Smooth muscle cell (in vitro differentiated cells): Measurements from ENCODE around the gene CREB3. TPM values are rescaled to one million over a fixed set of nuclear protein-coding genes. Genes with fewer than 3 reads are reported as not detected.

ENCODE experiments used
- DNase-seq: peaks from one replicate; lab custom pipeline; 2025; ENCODE audit not compliant: unreplicated experiment; lab: John Stamatoyannopoulos, UW
- H2AFZ ChIP-seq: fragments of 200-600 bp; sonication (generic); 2 replicates; pipeline ENCODE4 v1.6.0; 2016; ENCODE audit warnings: antibody characterized with exemption, low read depth, mild to moderate bottlenecking
- H3F3A ChIP-seq: fragments of 200-600 bp; sonication (generic); 2 replicates; pipeline ENCODE4 v1.6.0; 2017; ENCODE audit warnings: antibody characterized with exemption, low read depth
- H3K27ac ChIP-seq: fragments of 200-600 bp; sonication (generic); 2 replicates; pipeline ENCODE4 v1.5.1; 2016; ENCODE audit warnings: low read depth, mild to moderate bottlenecking
- H3K27me3 ChIP-seq: fragments of 200-600 bp; sonication (generic); 2 replicates; pipeline ENCODE4 v1.6.1; 2016; ENCODE audit warnings: low read depth, mild to moderate bottlenecking
- H3K36me3 ChIP-seq: fragments of 200-600 bp; sonication (generic); 2 replicates; pipeline ENCODE4 v1.5.1; 2016; ENCODE audit warnings: low read depth
- H3K4me1 ChIP-seq: fragments of 200-600 bp; sonication (generic); 2 replicates; pipeline ENCODE4 v1.5.1; 2016; ENCODE audit warnings: low read depth
- H3K4me2 ChIP-seq: fragments of 200-600 bp; sonication (generic); 2 replicates; pipeline ENCODE4 v1.6.0; 2016; ENCODE audit warnings: mild to moderate bottlenecking
- H3K4me3 ChIP-seq: fragments of 200-600 bp; sonication (generic); 2 replicates; pipeline ENCODE4 v1.5.1; 2016; ENCODE audit warnings: mild to moderate bottlenecking
- H3K79me2 ChIP-seq: fragments of 200-600 bp; sonication (generic); 2 replicates; pipeline ENCODE4 v1.6.0; 2016; ENCODE audit warnings: low read depth, mild to moderate bottlenecking
- H3K9ac ChIP-seq: fragments of 200-600 bp; sonication (generic); 2 replicates; pipeline ENCODE4 v1.6.0; 2016; ENCODE audit warnings: low read depth
- H3K9me3 ChIP-seq: fragments of 200-600 bp; sonication (generic); replicated peaks from 2 replicates; pipeline ENCODE4 v1.5.1; 2016; ENCODE audit warnings: low read depth
- H4K20me1 ChIP-seq: fragments of 200-600 bp; sonication (generic); 2 replicates; pipeline ENCODE4 v1.6.0; 2016; ENCODE audit warnings: low read depth
- CTCF ChIP-seq: fragments of 200-600 bp; sonication (generic); IDR thresholded peaks from 2 replicates; pipeline ENCODE4 v1.5.1; 2017; ENCODE audit warnings: borderline replicate concordance, mild to moderate bottlenecking, antibody characterized with exemption; ENCODE audit not compliant: insufficient read depth, poor library complexity, severe bottlenecking
- WGBS: methylation state at CpG from one replicate; pipeline ENCODE4 v1.1.7; 2016; ENCODE audit warnings: low lambda C conversion rate; 5-methylcytosine and 5-hydroxymethylcytosine counted together
- polyA plus RNA-seq: library from polyadenylated mRNA; unstranded; fragments of >200 nt; fragmentation: Nextera tagmentation; extraction: Ambion mirVana; gene quantifications from 2 replicates; pipeline ENCODE4 v1.2.1, GENCODE V29; 2016
- total RNA-seq: library from RNA; depleted of rRNA; stranded (reverse); fragments of >200 nt; gene quantifications from 2 replicates; pipeline ENCODE4 v1.2.3, GENCODE V29; 2014

Gene CREB3
- total and polyA plus RNA-seq, 2 experiments from 2014 or later, result 66.9 to 81.0 TPM

GRCh38 chr9:35741740-35742139 lies 9.3 kb downstream of the CREB3 start:
- H3F3A ChIP-seq, result peaks cover 8% of the 10 kb centered on the region
- TF ChIP-seq CTCF, result no peak
- H3K36me3 ChIP-seq, result no peaks in the 10 kb centered on the region
- H3K27me3 ChIP-seq, result no peaks in the 10 kb centered on the region
- H3K4me2 ChIP-seq, result no peak overlapping the region
- H4K20me1 ChIP-seq, result peaks cover 47% of the 10 kb centered on the region
- H3K9ac ChIP-seq, result no peak overlapping the region
- no peak overlapping the region for H3K4me3 ChIP-seq
- peaks cover 8% of the 10 kb centered on the region for H3K4me1 ChIP-seq
- DNase-seq, result no peak
- WGBS, result 89% methylated on average over 7 of the region's 7 CpGs
- H3K27ac ChIP-seq, result no peak overlapping the region
- no peaks in the 10 kb centered on the region for H3K9me3 ChIP-seq
- no peak overlapping the region for H2AFZ ChIP-seq
- H3K79me2 ChIP-seq, result peaks cover 43% of the 10 kb centered on the region

- no peak for DNase-seq
- no peak overlapping the region for H3K9ac ChIP-seq
- peaks cover 2% of the 10 kb centered on the region for H3F3A ChIP-seq
- no peak overlapping the region for H3K4me2 ChIP-seq
- no peaks in the 10 kb centered on the region for H3K9me3 ChIP-seq
- no peak for TF ChIP-seq CTCF
- peaks cover 61% of the 10 kb centered on the region for H3K79me2 ChIP-seq
- no peak overlapping the region for H3K4me3 ChIP-seq
- no peaks in the 10 kb centered on the region for H3K36me3 ChIP-seq
- peaks cover 24% of the 10 kb centered on the region for H3K4me1 ChIP-seq
- no peaks in the 10 kb centered on the region for H3K27me3 ChIP-seq
- peaks cover 64% of the 10 kb centered on the region for H4K20me1 ChIP-seq
- 85% methylated on average over 2 of the region's 2 CpGs for WGBS
- no peak overlapping the region for H2AFZ ChIP-seq
- H3K27ac ChIP-seq, result no peak overlapping the region
Observed at GRCh38 chr9:35743452-35743851, 11.0 kb downstream of the CREB3 start.

- Histone ChIP-seq H3K27me3 (no peaks in the 10 kb centered on the region), H3K79me2 (peaks cover 66% of the 10 kb centered on the region), H3K27ac (no peak overlapping the region), H2AFZ (no peak overlapping the region), H3K4me1 (peaks cover 24% of the 10 kb centered on the region), H3F3A (no peaks in the 10 kb centered on the region), H4K20me1 (peaks cover 64% of the 10 kb centered on the region), H3K4me2 (no peak overlapping the region), H3K4me3 (no peak overlapping the region), H3K9me3 (no peaks in the 10 kb centered on the region), H3K36me3 (no peaks in the 10 kb centered on the region), H3K9ac (no peak overlapping the region)
- no peak for DNase-seq
- 81% methylated on average over 8 of the region's 8 CpGs for WGBS
- no peak for TF ChIP-seq CTCF
Observed at GRCh38 chr9:35743880-35744518, 11.5 kb downstream of the CREB3 start.

GRCh38 chr9:35745569-35745968 lies 13.1 kb downstream of the CREB3 start:
- Histone ChIP-seq H3K36me3 (no peaks in the 10 kb centered on the region), H3K27ac (no peak overlapping the region), H3F3A (no peaks in the 10 kb centered on the region), H4K20me1 (peaks cover 64% of the 10 kb centered on the region), H3K79me2 (peaks cover 79% of the 10 kb centered on the region), H3K4me1 (peaks cover 24% of the 10 kb centered on the region), H3K9me3 (no peaks in the 10 kb centered on the region), H3K4me3 (peak overlapping the region; percentile 94), H3K4me2 (peak overlapping the region; percentile 98), H3K9ac (no peak overlapping the region), H2AFZ (no peak overlapping the region), H3K27me3 (no peaks in the 10 kb centered on the region)
- no peak for TF ChIP-seq CTCF
- no peak for DNase-seq
- WGBS, result 91% methylated on average over 1 of the region's 1 CpG
